Ishikawa (cell line): ENCODE measurements around the gene CHD5.

Source experiments
- CEBPB ChIP-seq: IDR thresholded peaks from 2 replicates; pipeline ENCODE4 v1.6.1; 2012
- CREB1 ChIP-seq: IDR thresholded peaks from 2 replicates; pipeline ENCODE4 v1.6.1; 2012; ENCODE audit warnings: low read depth
- EGR1 ChIP-seq: IDR thresholded peaks from 2 replicates; pipeline ENCODE4 v1.6.1; 2012
- EP300 ChIP-seq: IDR thresholded peaks from 2 replicates; pipeline ENCODE4 v1.6.1; 2012; ENCODE audit warnings: borderline replicate concordance
- FOXM1 ChIP-seq: IDR thresholded peaks from 2 replicates; pipeline ENCODE4 v1.6.1; 2012; ENCODE audit warnings: low read depth, borderline replicate concordance
- NFIC ChIP-seq: IDR thresholded peaks from 2 replicates; pipeline ENCODE4 v1.6.1; 2012
- RAD21 ChIP-seq: IDR thresholded peaks from 2 replicates; pipeline ENCODE4 v1.6.1; 2012; ENCODE audit warnings: low read depth
- TAF1 ChIP-seq: IDR thresholded peaks from 2 replicates; pipeline ENCODE4 v1.6.1; 2012; ENCODE audit warnings: low read depth, mild to moderate bottlenecking
- TCF12 ChIP-seq: IDR thresholded peaks from 2 replicates; pipeline ENCODE4 v1.6.1; 2012; ENCODE audit warnings: low read depth
- TEAD4 ChIP-seq: IDR thresholded peaks from 2 replicates; pipeline ENCODE4 v1.6.1; 2012
- YY1 ChIP-seq: IDR thresholded peaks from 2 replicates; pipeline ENCODE4 v1.6.1; 2012; ENCODE audit warnings: low read depth
- ZBTB7A ChIP-seq: IDR thresholded peaks from 2 replicates; pipeline ENCODE4 v1.6.1; 2012; ENCODE audit warnings: low read depth
- TF ChIP-seq, protein P1 (sequence below): IDR thresholded peaks from 2 replicates; pipeline ENCODE4 v1.6.1; 2012
- TF ChIP-seq, protein P2 (sequence below): IDR thresholded peaks from 2 replicates; pipeline ENCODE4 v1.6.1; 2012
- TF ChIP-seq, protein P3 (sequence below): IDR thresholded peaks from 2 replicates; pipeline ENCODE4 v1.6.1; 2012; ENCODE audit warnings: low read depth, mild to moderate bottlenecking

The CHD5 gene

DNA sequence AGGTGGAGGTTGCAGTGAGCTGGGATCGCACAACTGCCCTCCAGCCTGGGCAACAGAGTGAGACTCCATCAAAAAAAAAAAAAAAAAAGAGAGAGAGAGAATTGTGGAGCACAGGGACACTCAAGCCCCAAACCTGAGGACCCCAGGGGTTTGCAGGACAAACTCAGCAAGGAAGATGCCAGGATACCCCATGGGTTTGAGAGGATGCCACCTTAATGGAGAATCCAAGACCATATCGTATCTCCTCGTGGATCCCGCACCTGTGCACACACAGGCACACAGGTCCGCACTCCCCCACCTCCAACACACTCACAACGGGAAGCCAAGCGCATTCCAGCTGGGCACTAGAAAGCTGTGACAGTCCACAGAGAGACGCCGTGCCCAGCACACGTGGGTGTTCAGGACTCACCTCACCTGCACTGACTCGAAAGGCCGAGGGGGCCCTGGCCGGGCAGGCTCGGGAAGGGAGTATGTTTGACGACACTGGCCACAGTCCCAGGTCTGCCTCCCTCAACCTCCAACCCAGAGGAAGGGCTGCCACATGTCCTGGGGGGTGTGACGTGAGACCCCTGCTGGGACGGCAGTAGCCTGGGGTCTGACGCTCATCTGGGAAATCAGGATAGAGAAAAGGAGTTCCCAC lies 11.1 kb downstream of the CHD5 start:
- TF ChIP-seq, protein P1, sequence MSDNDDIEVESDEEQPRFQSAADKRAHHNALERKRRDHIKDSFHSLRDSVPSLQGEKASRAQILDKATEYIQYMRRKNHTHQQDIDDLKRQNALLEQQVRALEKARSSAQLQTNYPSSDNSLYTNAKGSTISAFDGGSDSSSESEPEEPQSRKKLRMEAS, result no peak
- TF ChIP-seq, protein P2, sequence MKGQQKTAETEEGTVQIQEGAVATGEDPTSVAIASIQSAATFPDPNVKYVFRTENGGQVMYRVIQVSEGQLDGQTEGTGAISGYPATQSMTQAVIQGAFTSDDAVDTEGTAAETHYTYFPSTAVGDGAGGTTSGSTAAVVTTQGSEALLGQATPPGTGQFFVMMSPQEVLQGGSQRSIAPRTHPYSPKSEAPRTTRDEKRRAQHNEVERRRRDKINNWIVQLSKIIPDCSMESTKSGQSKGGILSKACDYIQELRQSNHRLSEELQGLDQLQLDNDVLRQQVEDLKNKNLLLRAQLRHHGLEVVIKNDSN, result no peak
- no peak for TF ChIP-seq TCF12
- no peak for TF ChIP-seq TEAD4
- TF ChIP-seq, protein P3, sequence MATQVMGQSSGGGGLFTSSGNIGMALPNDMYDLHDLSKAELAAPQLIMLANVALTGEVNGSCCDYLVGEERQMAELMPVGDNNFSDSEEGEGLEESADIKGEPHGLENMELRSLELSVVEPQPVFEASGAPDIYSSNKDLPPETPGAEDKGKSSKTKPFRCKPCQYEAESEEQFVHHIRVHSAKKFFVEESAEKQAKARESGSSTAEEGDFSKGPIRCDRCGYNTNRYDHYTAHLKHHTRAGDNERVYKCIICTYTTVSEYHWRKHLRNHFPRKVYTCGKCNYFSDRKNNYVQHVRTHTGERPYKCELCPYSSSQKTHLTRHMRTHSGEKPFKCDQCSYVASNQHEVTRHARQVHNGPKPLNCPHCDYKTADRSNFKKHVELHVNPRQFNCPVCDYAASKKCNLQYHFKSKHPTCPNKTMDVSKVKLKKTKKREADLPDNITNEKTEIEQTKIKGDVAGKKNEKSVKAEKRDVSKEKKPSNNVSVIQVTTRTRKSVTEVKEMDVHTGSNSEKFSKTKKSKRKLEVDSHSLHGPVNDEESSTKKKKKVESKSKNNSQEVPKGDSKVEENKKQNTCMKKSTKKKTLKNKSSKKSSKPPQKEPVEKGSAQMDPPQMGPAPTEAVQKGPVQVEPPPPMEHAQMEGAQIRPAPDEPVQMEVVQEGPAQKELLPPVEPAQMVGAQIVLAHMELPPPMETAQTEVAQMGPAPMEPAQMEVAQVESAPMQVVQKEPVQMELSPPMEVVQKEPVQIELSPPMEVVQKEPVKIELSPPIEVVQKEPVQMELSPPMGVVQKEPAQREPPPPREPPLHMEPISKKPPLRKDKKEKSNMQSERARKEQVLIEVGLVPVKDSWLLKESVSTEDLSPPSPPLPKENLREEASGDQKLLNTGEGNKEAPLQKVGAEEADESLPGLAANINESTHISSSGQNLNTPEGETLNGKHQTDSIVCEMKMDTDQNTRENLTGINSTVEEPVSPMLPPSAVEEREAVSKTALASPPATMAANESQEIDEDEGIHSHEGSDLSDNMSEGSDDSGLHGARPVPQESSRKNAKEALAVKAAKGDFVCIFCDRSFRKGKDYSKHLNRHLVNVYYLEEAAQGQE, result no peak
- no peak for TF ChIP-seq CEBPB
- TF ChIP-seq CREB1, result no peak
- no peak for TF ChIP-seq RAD21
- no peak for TF ChIP-seq FOXM1
- TF ChIP-seq NFIC, result no peak
- TF ChIP-seq EP300, result no peak
- TF ChIP-seq EGR1, result no peak
- no peak for TF ChIP-seq ZBTB7A
- no peak for TF ChIP-seq YY1
- TF ChIP-seq TAF1, result no peak

DNA sequence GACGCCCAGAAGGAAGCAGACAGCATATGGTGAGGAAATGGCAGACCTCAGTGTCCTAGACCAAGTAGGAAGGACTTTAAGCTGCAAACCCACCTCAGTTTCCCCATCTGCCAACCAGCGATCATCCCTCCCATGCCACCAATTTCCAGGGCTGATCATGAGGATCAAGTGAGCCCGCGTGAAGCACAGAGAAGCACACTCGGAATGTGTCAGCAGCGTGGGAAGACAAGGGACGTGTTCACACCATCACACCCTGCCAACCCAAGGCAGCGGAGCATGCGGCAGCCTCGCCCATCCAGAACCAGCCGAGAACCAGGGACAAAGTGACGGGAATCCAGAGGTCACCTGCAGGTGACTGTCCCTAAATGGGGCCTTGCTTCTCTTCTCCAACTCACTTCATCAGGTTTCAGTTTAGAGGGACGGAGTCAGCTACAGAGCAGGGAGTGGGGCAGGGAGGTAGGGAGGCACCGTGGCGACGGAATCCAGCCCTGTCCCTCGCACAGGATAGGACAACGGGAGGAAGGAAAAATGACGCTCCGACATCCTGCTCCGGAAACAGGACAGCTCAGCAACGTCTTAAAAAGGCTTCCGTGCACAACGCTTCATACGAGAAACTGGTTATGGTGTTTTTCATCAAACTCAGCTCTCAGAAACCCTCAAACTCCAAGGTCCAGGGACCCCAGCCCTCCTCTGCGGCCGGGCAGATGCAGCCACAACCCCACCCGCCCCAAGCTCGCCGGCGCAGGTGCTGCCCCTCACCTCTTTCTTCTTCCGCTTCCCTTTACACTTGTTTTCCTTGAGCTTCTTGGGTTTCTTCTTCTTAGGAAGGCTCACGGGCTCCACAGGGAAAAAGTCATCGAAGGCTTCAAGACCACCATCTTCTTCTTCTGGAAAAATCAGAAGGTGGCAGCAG lies 12.5 kb downstream of the CHD5 start:
- TF ChIP-seq TAF1, result no peak
- TF ChIP-seq CREB1, result no peak
- TF ChIP-seq NFIC, result no peak
- no peak for TF ChIP-seq EGR1

DNA sequence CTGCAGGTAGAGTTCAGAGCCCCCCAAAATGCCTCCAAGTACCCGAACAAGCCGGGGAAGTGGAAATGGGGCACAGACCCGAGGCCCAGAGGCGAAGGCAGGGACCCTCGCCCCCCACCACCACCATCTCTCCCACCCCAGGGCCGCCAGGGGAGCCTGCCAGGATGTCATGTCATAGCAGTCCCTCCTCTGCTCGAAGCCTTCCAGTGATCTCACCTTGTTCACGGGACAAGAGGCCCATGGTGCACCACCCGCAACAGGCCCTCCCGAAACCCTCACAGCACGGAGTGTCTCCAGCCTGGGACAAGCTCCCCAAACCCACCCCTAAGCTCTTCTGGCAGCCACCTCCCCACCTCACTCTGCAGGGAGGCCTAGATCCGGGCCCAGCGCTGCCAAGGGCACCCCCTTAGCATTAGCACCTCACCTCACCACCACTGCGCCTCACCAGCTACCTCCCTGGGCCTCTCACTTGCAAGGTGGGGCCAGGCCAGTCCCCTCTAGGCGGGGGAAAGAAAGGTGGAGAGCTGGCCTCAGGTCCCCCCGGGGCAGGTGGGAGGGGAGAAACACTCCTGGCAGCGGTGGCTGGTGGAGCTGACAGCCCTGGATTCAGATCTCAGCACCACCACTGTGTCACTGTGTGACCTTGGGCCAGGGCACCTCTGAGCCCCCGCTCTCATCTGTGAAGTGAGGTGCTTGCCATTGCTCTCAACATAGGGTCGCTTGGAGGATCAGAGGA lies 13.3 kb downstream of the CHD5 start:
- no peak for TF ChIP-seq EP300
- TF ChIP-seq NFIC, result no peak
- no peak for TF ChIP-seq TAF1
- no peak for TF ChIP-seq FOXM1
- TF ChIP-seq TEAD4, result no peak
- no peak for TF ChIP-seq CEBPB
- TF ChIP-seq, protein P3, result no peak
- TF ChIP-seq, protein P2, result no peak
- no peak for TF ChIP-seq TCF12

DNA sequence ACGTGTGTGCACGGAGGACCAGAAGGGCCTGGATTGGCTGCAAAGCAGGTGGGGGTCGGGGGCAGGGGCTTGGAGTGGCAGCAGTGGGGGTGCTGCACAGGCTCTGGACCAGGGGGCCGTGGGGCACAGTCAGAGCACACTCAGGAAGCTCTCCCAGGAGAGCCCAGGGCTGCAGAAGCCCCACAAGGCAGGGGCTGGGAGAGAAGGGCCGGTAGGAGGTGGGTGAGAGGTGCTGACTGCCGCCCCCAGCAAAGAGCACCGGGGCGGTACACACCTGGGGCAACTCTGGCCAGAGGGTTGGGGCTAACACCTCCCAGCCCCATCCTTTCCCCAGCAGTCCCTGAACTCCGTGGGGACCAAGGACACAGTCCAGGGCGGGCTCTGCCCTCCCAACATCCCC lies 13.9 kb downstream of the CHD5 start:
- no peak for TF ChIP-seq ZBTB7A
- TF ChIP-seq TCF12, result no peak

DNA sequence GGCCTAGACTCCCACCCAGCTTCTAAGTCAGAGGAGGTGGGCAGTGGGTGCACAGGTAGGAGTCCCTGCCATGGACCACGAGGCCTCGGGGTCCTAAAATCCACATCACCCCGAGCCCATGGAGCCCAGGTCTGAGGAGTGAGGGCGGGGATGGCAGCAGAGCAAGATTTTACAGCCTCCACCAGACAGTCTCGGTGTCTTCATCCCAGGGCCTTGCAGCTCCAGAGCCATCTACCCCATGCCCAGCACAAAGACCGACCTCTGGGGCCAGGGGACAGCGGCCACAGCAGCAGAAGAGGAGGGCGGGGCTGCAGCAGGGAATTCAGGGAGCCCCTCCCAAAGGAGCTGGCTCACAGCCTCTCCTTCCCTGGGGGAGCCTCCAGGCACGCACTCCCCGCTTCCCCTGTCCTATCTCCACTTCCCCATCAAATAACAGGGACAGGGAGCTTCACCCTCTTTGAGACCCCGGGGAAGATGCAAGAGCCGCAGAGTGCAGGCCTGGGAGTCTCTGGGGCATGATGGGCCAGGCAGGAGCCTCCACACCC lies 14.6 kb downstream of the CHD5 start:
- TF ChIP-seq, protein P2, result no peak
- TF ChIP-seq EP300, result no peak
- no peak for TF ChIP-seq TAF1
- TF ChIP-seq CREB1, result no peak
- no peak for TF ChIP-seq YY1
- TF ChIP-seq, protein P1, result no peak
- TF ChIP-seq NFIC, result no peak
